GM18870 (cell line): Measurements from ENCODE around the gene KIF12.

ENCODE experiments used
- ATAC-seq: cut with Tn5 transposase; IDR thresholded peaks from one replicate; pipeline ENCODE4 v1.9.1; 2021; ENCODE audit warnings: moderate library complexity; ENCODE audit not compliant: unreplicated experiment

Gene KIF12

DNA sequence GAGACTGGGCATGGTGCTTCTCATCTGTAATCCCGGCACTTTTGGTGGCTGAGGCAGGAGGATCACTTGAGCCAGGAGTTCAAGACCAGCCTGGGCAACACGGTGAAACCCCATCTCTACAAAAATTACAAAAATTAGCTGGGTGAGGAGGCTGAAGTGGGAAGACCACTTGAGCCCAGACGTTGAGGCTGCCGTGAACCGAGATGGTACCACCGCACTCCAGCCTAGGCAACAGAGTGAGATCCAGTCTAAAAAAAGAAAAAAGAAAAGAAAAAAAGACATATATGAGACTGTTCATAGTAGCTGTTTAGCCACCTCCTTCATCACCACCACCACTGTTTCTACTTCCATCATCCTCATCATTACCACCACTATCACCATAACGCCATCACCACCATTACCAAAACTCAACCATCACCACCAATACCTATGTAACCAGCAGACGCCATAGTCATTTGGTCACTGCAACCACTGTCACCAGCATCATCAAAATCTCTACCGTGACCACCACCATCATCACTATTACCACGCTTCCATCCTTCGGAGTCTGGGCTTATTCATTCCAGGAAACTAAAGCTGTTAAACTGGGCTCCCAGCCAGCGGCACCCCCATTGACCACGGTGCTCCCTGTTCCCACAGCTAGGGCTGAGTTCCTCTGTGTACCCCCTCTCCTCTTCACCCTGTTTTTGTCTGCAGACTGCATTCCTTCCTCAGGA, 8.4 kb upstream of the KIF12 start:
- no peak for ATAC-seq

DNA sequence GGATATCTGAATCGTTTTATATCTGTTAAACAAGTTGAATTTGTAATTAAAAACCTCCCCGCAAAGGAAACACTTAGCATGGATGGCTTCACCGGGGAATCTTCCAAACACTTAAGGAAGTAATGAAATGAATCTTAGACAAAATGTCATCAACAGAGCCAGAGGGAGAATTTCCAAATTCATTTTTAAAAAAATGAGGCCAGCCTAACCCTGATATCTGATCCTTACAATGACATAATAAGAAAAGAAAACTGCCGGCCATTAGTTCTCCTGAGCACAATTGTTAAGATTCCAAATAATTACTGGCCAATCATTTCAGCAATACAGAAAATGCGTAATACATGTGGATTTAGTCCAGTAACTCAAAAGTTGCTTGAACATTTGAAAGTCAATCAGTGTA, 6.1 kb upstream of the KIF12 start:
- ATAC-seq = no peak

DNA sequence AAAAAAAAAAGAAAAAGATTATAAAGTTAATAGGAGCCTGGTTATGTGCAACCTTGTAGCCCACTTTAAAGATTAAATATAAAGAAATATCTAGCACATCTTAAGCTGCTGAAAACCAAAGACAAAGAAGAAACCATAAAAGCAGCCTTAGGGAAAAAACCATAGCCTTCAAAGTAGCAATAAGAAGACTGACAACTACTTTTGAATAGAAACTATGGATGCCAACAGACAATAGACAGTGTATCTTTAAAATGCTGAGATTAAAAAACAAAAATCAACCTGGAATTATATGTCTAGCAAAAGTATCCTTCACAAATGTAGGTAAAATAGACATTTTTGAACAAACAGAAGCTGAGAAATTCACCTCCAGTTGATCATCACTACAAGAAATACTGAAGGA, 3.4 kb upstream of the KIF12 start:
- no peak for ATAC-seq

DNA sequence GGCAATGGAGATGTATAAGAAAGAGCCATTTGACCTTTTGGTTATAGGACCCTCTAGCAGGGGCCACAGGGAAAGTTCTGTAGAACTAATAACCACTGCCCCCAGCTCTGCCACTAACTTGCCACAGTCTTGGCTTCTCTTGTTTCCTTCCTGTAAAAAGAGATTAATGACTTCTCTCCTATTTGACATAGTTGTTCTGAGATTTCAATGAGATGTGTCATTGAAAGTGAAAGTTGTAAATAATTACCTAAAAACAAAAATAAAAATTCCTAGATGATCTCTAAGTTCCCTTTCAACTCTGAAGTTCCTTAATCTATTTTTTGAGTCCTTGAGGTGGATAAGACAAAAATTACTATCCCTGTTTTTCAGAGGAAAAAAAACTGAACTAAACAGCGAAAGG, 1.4 kb upstream of the KIF12 start:
- ATAC-seq = no peak

DNA sequence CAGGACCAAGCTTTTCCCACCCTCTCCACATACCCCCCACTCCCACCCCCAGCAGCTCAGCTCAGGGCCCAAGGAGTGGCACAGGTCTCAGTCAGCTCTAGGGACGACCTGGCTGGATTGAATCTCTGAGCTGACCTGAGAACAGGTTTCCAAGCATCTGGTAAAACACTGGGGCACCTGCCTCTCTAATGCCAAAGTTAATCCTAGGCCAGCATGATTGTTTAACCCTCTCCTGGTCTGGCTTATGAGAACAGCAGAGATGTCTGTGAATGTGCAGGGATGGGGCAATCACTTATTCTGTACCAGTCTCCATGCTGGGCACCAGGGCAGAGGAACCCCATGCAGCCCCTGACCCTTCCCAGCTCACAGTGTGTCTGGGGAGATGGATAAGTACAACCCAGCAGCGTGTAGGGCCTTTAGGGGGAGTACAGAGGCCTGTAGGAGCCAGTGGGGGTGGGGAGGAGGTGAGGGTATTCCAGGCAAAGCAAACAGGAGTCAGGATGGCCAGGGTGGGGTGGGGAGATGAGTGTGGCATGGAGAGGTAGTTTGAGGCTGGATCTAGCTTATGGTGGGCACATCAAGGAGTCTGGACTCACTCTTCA, 678 bp upstream of the KIF12 start:
- no peak for ATAC-seq

DNA sequence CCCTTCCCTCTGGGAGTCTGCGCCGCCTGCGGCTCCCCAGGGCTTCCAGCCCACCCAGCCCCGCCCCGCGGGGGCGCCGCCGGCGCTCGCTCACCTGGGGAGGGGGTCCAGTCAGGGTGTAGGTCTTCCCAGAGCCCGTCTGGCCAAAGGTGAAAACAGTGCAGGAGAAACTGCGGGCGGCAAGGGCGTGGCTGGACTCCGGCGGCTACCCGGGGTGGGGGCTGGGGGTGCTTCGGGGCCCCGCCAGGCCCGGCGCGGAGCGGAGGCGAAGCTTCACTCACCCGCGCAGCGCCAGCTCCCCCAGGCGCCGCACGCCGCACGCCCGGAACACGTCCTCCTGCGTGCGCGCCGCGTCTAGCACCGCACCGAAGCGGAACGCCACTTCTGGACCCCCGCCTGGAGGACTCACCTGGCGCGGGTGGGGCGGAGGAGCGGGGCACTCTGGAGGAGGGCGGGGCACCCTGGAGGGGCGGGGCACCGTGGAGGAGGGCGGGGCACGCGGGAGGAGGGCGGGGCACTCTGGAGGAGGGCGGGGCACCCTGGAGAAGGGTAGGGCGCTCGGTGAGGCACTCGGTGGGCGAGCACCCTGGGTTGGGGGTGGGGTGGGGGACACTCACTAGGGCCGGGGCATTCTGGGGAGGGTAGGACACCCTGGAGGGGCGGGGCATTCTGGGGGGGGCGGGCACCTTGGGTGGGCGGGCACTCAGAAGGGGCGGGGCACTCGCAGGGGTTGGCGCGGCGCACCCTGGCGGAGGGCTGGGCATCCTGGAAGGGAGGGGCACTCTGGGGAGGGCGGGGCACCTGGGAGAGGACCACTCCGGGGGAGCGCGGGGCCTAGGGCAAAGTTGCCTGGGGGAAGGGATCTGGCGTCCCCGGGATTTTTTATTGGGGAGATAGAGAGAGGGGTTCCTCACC, 814 bp downstream of the KIF12 start:
- no peak for ATAC-seq

DNA sequence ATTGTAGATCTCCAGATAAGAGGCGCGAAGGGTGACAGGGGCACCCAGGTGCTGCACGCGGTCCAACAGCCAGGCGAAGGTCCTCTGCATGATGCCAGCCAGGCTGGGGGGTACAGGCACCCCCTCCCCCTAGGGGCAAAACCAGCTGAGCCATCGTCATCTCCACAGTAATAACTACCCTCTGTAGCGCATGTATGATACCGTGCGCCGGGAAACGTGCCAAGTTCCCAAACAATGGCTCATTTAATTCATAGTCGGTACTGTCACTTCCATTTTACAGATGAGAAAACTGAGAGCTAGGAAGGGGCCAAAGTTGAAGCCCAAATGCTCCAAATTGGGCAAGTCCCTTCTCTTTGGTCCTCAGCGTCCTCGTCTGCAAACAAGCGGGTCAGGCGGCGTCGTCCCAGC, 1.5 kb downstream of the KIF12 start:
- ATAC-seq = no peak

DNA sequence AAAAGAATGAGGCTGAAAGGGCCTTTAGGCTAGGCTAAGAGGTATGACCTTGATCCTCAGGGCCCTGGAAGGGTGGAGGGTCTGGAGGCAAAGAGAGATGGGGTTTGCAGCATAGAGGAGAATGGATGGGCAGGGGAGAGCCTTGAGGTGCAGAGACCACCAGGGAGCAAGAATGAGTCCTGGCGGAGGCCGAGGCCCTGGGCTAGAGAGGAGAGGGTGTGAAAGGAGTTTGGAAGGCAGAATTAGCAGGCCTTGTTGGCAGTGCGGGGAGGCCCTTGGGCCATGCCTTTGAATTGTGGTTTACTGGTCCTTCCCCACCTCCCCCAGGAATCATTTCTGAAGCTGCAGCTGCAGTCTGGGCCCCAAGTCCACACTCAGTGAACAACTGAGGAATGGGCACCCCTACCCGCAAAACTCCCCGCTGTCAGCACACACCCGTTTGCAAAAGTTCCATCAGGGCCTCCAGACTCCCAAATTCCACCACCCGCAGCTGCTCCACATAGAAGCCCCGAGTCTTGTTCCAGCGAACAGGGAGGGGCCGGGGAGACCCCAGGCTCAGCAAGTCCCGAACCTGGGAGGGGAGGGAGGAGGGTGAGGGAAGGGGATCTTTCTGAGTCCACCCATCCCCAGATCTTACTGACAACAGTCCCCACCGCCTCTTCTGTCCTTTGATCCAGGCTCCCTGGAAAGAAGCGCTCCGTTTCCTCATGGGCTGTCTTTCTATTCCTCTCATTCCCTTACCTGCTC, 2.1 kb downstream of the KIF12 start:
- ATAC-seq = no peak

DNA sequence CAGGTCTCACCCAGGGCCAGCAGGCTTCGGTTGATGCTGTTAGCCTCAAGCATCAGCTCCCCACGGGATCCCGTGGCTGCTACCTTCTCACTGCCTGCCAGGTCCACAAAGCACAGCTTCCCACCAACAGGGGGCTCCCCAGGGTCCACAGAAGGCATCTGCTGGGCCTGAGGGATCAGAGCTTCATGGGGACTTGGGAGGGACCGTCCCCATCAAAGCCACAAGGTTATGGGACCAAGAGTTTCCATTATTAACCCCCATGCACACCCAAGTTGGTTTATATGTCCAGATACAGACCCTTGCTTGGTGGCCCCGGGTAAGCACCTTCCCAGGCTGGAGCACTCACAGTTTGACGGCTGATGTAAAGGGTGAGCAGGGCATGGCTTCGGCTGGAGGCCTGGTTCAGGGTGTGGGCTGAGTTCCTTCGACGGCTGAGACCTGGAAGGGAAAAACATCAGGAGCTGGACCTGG, 3.0 kb downstream of the KIF12 start:
- no peak for ATAC-seq

DNA sequence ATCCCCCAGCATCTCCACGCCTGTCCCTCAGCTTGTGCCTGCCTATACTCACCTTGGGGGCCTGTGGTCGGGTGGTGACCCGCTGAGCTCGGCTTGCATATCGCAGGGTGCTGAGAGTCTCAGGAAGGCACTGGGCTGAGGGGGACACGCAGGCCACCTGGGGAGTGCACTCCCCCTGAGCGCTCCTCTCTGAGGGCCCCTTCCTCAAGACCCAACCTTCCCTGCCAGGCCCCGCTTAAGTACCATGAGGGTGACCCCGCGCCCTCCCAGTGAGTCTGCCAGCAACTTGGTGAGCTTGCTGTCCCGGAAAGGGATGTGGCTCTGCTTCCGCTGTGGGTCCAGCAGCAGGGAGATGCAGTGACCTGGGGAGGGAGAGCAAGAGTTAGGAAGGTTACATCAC, 4.1 kb downstream of the KIF12 start:
- no peak for ATAC-seq

DNA sequence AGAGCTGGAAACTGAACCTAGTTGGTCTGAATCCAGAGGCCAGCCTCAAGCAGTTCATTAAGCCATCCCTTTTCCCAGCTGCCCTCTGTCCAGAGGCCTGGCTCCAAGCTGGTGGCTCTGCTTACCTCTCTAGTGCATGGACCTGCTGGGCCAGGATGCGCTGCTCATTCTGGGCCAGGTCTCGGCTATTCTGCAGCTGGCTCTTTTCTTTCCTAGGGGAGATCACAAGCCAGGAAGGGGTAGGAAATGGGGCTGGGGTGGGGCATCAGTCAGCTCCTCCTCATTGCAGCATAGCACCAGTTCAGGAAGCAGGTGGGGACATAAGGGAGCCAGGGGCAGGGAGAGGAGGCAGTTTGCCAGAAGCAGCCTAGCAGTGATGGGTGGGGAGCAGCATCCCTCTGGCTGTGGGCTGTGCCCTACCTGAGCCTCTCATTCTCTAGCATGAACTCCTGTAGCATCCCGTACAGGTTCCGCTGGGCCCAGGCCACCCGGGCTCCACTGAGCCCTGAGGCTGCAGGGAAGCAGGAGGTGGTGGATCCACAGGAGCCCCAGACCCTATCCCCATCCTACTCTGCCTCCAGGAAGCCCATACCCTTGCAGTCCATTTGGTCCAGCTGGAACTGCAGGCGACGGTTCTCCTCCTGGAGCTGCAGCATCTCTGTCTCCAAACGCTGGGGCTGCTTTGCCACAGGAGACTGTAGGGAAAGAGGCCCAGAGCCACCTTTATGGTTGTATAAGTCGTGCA, 5.2 kb downstream of the KIF12 start:
- no peak for ATAC-seq

DNA sequence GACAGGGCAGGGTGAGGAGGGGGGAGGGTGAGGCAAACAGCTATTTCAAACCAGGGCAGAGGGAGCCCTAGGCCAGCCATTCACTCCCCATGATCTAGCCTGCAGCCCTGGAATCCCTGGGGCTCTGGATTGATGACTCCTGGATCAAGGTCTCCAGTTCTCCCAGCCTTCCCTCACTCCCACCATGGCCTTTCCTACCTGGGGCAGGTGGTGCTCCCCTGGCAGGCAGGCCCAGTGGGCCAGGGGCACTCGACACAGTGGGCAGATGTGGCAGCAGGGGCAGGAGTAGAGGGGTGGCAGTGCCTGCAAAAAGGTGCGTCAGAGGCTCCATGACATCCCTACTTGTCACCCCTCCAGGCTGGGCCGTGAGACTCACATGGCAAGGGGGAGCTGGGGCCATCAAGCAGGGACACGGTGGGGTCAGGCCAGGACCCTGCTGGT, 6.0 kb downstream of the KIF12 start:
- ATAC-seq = no peak

DNA sequence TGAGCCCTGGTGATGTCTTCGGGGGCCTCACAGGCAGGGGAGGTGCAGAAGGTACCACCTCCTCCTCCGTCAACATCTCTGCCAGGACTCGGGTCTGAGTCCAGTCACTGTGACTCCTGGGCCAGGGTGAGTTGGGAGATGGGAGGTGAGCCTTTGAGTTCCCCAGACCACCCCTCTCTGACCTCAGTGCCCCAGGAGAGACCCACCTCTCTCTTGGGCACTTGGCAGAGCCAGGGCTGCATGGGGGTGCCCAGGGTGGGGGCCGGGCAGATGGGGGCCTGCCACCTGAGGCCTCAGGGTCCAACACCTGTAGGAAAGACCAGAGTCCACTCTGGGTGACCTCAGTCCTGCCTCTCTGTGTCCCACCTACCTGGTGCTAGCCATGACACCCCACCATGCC, 6.8 kb downstream of the KIF12 start:
- ATAC-seq = no peak

DNA sequence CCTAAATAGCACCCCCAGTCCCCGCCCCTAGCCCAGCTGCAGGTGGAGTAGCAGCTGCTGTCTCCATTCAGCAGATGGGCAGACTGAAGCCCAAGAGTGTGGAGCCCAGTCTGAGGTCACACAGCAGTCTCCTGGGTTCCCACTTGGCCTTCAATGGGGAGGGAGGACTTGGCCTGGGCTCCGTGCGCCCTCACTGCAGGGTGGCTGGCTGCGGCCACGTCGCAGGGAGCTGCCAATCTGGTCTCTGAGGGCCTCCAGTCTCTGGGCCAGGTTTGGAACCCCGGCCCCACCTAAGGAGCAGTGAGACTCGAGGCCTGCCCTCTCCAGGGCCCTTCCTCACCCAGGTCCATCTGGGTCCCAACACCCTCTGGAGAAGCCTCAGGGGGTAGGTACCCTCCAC, 7.4 kb downstream of the KIF12 start:
- ATAC-seq = no peak

DNA sequence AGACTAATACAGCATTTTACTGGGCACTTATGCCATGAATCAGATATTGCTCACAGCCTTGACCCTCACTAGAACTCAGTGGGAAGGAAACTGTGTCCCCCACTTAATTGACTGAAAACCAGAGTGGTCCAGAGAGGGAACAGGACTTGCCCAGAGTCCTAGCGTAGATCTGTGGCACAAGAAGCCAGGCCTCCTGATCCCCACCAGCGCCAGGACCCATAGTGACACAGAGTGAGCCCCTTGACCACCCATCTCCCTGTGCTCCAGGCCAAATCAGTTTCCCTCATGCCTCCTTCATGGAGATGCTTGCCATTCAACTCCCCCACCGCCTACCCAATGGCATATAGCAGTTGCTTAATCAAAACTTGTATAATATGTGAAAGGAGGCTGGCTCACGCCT, 8.3 kb downstream of the KIF12 start:
- no peak for ATAC-seq

DNA sequence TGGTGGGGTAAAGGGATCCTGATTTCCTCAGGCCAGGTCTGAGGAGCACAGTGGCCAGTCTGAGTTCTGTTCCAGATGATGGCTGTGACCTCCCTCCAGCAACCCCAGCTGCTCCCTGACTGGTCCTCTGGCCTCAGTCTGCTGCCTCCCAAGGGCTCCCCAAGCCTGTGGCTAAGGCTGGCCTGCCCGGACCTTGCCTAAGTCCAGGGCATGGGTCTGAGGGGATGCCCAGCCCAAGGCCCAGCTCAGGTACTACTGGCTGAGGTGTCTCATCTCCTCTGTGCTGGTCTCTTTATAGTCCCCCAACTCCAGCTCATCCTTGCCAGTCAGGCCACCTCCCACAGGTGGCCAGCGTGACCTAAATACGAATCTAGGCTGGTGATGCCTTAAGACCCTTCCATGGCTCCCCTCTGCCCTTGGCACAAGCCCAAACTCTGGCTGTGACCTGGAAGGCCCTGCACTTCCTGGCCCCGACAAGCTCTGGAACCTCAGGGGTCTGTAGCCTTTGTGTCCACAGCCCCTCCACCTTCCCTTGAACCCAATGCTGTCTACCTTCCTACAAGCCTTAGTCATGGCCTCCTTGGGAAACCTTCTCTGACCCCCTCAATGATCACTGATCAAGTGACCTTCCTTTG, 9.8 kb downstream of the KIF12 start:
- ATAC-seq = no peak

DNA sequence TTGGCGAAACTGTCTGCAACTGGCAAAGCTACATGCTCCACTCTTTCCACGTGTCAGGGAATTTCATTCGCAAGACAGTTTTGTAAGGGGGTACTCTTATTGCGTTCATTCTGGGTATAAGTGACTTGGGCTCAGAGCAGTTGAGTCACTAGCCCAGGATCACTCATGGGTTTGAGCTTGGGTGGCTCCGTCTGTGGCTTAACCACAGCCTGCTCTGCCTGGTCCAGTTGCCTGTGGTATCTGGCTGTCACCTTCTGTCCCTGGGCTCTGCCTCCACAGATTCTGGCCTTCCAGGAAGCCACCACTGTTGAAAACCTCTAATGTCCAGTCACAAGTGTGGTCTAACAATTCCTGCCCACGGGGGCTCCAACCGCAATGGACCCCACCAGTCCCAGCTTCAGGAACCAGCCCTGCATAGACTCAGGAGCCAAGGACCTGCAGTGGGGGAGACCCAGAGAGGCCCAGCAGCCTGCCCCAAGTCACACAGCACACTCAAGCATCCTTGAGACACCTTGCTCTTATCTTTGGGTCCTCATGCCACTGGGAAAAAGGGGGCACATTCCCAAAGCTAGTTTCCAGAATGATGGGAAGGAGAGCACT, 10.4 kb downstream of the KIF12 start:
- ATAC-seq = no peak

DNA sequence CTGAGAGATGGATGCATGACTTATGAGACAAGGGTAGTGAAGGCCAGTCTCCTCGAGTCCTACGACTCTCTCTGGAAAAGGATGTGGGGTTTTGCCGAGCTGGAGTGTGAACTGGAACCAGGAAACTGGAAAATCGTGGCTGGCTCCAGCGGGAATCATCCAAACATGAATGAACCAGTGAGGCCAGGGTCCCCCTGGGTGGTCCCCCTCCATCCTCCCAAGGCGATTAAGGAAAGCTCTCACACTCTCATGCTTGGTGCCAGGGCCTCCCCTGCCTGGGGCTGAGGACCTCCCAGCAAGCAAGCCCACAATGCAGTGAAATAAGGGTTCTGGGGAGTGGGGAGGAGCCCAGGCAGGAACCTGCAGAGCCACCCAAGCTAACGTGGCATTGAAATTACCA, 11.4 kb downstream of the KIF12 start:
- ATAC-seq = no peak

DNA sequence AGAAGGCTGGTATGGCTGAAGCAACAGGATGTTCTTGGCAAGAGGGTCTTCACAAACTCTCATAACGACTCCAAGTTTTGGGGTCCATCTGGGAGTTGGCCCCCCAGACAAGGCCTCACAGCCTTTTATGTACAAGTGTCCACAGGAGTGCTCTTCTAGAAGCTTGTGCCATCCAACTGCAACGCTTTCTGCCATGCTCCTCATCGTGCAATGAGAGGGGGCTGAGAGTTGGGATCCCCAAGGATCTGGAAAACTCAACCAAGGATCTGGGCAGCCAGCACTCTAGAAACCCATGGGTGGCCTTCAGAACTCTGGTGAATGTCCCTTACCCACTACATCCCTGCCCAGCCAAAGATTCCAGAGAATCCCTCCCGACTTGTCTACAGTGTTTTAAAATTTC, 12.5 kb downstream of the KIF12 start:
- ATAC-seq = no peak

DNA sequence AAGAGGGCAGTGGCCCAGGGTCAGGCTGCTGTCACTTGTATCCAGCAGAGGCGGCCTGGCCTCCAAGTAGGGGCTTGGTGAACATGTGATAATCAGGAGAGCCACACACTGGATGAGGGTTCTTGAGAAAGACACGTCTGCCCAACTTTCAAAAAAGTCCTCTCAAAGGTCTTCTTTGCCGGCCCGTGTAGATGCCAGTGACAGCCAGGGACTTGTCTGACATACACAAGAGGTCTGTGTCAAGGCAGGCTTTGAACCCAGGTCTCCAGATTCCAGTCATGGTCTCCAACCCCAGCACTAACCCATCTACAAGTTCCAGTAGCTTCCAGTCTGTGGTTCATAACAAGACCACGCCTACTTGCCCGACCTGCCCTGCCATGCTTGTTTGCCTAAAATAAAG, 13.1 kb downstream of the KIF12 start:
- no peak for ATAC-seq
